Renal pelvis (tissue), 4 donors: ENCODE measurements around the gene CYP26A1. TPM values are rescaled to one million over a fixed set of nuclear protein-coding genes. Genes with fewer than 3 reads are reported as not detected.

Experiments
- DNase-seq: peaks from one replicate; pipeline ENCODE4 v3.0.0-alpha.2; 2013
- polyA plus RNA-seq, 3 donors: library from polyadenylated mRNA; unstranded; fragments of 120-200 nt; gene quantifications; one replicate each; pipeline ENCODE4 v1.2.1, GENCODE V29; 2013; ENCODE audit not compliant: insufficient read length in 3 of 3

Gene CYP26A1
- polyA plus RNA-seq, 3 donors, result 0.30 TPM; not detected in 2

DNA sequence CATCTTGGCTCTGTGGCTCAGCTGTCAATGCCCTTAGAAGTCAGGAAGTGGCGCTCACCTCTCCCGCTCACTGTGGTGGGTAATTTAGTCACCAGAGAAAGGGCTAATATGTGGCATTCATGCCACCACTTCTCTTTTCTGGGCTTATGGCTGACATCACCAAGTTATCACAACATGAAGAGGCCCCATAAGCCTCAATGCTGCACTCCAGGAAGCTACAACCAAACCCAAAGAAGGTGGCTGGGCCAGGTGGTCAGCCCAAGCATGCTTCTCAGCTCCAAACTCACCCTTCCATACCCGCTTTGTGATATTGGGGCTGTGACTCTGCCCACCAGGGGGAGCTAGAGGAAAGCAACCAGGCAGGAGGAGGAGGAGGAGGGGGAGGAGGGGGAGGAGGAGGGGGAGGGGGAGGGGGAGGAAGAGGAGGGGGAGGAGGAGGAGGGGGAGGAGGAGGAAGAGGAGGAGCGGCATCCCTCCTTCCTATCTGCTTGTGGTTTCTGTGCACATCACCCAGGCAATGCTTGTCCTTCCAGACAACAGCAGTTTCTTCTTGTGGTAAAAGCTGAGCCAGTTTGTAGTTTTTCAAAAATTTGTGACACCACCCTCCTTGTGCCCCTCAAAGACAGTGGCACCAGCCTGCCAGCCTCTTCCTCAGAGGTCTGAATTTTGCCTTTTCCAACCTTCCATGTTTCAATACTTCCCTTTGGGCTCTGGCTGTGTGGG, 42.1 kb downstream of the CYP26A1 start:
- DNase-seq, result peak; percentile 21

DNA sequence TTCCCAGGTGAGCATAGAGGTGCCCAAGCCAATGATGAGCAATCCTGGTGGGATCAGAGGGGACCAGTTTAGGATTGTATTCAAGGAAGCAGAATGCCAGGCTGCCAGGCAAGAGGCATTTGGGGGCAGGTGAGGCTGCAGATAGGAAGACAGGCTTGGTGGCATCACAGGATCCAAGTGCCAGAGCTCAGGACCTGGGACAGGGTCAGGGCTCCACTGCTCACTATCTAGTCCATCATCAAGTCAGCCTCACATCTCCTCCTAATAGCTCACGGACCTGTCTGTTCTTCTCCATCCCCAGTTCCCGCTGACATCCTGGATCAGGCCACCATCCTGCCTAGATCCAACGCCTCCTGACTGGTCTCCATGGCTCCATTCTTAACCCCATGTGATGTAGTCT, 47.6 kb downstream of the CYP26A1 start:
- DNase-seq, result no peak

DNA sequence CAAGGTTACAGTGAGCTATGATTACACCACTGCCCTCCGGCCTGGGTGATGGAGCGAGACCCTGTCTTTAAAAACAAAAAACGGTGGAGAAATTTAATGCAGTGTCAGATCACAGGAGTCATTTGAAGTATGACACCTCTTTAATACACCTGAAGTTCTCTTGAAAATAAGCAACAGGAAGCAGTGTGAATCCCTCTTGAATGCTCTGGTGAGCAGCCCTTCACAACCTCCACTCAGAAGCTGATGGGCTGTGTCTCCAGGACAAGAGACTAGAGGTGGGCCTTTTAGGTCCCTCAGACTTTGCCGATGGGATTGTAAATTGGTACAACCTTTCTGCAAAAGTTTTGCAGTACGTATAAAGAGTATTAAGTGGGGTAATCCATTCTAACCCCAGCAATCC, 50.1 kb downstream of the CYP26A1 start:
- no peak for DNase-seq

DNA sequence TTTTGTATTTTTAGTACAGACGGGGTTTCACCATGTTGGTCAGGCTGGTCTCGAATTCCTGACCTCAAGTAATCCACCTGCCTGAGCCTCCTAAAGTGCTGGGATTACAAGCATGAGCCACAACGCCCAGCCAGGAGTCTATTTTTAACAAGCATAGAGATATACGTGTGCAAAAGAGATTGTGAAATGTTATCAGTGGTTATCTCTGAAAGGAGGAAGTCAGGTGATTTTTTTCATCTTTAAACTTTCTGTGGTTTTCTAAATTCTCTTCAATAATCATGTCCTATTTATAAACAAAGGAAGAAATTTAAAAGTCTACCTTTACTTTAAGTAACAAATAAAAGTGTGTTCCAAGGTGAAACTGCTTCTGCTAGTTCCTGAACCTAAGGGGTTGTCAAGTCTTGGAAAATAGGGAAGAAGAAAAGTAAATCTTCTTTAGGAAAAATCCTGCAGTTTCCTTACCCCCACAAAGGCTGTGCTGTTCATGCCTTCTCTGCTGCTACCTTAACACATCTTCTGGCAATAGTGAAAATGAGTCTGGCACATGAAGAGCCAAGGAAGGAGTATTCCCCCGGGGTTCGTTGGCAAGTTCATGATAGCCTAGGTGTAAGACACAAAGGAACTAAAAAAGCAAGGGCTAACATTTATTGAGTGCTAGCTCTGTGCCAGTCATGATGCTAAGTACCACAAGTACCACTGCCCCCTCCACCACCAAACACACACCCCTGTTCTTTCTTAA, 51.1 kb downstream of the CYP26A1 start:
- DNase-seq, result no peak

DNA sequence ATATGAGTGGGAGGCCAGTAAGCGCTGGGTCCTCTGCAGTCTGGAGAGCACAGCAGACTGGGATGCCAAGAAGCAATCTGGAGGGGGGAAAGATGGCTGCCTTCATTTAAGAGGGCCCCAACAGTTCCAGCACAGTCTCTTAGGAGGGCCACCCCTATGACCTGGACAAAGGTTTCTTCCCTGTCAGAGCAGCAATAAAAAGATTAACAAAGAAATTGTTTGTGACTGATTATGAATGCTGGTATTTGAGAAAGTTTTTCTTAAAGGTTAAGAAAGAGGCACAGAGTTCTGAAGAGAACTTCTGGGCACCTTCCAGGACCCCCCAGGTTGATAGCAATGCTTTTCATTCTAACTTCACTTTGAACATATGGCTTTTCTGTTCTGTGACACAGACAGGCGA, 52.3 kb downstream of the CYP26A1 start:
- no peak for DNase-seq

DNA sequence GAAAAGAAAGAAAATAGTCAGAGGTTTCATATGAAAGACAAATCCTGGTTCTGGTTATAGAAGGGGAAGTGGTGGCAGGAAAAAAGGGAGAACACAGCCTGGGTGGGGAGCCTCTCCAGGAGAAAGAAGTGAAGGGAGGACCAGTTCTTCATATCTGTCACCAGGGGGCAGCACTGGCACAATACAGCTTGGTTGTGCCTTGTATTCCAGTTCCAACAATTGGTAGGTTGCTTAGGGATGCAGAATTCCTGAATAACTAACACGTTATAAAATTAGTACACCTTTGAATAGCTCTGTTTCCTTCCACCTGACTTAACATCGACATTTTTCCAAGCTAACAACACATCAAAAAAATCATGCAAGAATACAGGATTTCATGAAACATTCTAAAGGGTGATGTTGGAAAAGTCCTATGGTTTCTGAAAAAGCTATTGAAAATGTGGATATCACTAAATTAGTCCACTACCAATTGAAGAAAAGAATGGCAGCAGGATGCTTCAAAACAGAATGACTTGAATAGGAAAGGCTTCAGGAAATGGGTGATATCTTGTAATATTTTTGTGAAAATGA, 52.9 kb downstream of the CYP26A1 start:
- no peak for DNase-seq

Other genes with a start within 250 kb of the CYP26A1 start
- 10 to 100 TPM; 16.0 to 17.8 (median 17.5) TPM for gene EXOC6, start 225.4 kb upstream of the CYP26A1 start, polyA plus RNA-seq
- under 1 TPM in 2 of 3 donors, not detected in 1; 0.09 to 0.14 TPM for gene CYP26C1, start 13.1 kb upstream of the CYP26A1 start, polyA plus RNA-seq